Ramos (cell line): ENCODE measurements around the gene C1QTNF12.

ENCODE experiments used
- in situ Hi-C: fragments of 300-500 bp; cut with MboI; formaldehyde crosslinking; loops from one replicate; pipeline ENCODE4 v1.14.3; 2022; ENCODE audit warnings: low sequenced_read_pairs; ENCODE audit not compliant: unreplicated experiment

Gene C1QTNF12

GRCh38 chr1:1246577-1247340 lies at the start of gene C1QTNF12:
Gene C1QTNF12, minus strand, starts transcription at chr1:1246722. Its CDS starts 32 bp downstream, at chr1:1246690.
- in situ Hi-C loops, result no loop called here

- in situ Hi-C loops, result loop anchor here (10.0 kb wide), 1 partner anchor 261 kb away; no protein-coding TSS in a partner anchor
Observed at GRCh38 chr1:1295154-1295923, 48.8 kb upstream of the C1QTNF12 start.

DNA sequence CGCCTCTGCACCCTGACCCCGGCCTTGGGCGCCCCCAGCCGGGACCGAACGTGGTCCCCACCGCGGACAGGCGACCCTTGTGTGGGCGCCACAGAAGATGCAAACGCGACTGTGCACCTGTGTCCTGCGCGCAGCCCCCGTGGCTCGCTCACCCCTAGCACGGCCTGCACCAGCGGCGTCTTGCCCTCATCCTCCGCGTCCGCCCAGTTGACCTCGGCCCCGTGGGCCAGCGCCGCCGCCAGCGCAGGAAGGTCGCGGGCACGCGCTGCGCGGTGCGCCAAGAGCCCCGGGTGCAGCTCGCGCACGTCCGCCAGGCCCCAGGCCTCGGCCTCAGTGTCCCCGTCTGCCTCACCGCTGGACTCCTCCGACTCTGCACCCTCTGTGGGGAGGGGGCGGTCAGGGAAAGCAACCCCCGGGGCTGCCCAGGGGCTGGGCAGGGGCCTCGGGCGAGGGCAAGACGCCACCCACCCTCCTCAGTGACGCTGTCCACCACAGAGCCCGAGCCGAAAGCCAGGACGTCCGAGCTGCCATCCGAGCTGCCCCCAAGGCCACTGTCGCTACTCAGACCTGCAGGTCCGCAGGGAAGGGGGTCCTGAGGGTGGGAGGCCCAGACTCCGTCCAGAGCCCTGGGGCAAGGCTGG lies 47.8 kb upstream of the C1QTNF12 start:
- in situ Hi-C loops, result loop anchor here (10.0 kb wide), 1 partner anchor 260 kb away; no protein-coding TSS in a partner anchor

DNA sequence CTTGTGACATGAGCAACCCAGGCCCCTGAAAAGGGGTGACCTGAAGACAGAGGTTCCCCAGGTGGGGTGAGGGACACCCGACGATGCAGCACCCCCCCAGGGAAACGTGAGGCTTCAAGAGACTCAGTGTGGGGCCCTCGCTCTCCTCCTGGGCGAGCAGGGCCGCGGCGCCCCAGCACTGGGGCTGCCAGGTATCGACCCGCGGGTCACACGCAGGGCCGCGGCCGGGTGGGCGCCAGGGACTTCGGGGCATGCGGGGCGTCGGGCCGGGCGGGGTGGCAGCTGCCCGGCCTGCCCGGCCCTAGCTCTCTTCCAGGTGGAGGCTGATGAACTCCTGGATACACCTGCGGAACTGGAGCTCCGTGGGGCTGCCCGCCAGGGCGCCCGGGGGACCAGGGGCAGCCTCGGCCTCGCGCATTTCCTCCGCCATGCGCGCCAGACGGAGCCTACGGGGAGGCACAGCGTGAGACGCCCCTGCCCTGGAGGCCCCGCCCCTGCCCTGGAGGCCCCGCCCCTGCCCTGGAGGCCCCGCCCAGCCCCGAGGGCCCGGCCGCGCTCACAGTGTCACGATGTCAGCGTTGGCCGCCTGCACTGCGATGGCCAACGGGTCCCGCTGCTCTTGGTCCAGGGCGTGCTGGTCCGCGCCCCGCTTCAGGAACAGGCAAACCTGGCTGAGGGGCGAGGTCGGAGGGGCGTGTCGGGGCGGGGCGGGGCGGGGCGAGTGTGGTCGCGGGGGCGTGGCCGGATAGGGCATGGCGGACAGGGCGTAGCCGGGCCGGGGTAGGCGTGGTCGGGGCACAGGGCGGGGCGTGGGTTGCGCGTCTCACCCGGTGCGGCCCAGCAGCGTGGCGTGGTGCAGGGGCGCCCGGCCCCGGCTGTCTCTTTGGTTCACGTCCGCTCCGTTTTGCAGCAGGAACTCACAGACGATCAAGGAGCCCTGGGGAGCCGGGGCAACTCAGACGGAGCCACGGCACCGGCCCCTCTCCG lies 47.0 kb upstream of the C1QTNF12 start:
- in situ Hi-C loops, result loop anchor here (10.0 kb wide), 1 partner anchor 259 kb away; no protein-coding TSS in a partner anchor

GRCh38 chr1:1292851-1293250 lies 46.3 kb upstream of the C1QTNF12 start:
- in situ Hi-C loops, result loop anchor here (10.0 kb wide), 1 partner anchor 258 kb away; no protein-coding TSS in a partner anchor

- in situ Hi-C loops, result loop anchor here (10.0 kb wide), 1 partner anchor 258 kb away; no protein-coding TSS in a partner anchor
Observed at GRCh38 chr1:1292442-1292779, 45.9 kb upstream of the C1QTNF12 start.

DNA sequence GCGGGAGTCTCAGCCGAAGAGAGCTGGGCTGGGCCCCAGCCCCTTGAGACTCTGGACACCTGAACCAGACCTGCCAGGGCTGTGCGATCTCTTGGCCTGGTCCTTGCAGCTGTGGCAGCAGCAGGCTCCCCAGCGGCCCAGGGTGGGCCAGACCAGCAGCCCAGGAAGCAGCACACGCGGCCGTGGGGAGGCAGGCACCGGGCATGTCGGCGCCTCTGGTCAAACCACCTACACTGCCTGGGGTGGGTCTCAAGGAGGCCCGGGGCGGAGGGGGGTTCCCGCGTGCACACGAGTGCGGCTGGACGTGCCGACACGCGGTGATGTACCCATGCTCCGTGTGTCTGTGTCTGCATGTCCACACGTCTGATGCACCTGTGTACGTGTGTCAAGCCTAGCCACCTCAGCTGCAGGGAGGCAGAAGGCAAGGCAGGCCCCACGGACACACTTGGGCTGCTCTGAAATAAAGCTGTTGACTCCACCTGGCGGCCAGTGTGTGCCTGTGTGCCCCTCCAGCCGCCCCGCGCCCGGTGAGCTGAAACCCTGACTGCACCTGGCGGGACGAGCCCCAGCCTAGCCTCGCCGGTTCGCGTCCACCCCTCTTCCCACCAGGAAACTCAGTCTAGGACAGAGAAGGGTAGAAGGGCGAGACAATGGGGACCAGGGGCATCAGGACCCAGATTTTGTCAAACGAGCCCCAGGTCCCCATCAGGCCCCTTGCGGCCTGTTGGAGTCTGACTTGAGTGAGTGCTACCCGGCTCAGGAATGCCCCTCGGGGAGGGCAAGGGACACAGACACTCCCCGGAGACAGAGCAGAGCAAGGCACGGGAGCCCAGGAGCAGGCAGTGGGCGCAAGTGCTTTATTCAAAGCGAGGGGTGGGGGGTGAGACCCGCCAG lies 45.3 kb upstream of the C1QTNF12 start:
- in situ Hi-C loops, result loop anchor here (10.0 kb wide), 1 partner anchor 257 kb away; no protein-coding TSS in a partner anchor

- in situ Hi-C loops, result loop anchor here (10.0 kb wide), 1 partner anchor 256 kb away; no protein-coding TSS in a partner anchor
Observed at GRCh38 chr1:1291023-1291528, 44.6 kb upstream of the C1QTNF12 start.

DNA sequence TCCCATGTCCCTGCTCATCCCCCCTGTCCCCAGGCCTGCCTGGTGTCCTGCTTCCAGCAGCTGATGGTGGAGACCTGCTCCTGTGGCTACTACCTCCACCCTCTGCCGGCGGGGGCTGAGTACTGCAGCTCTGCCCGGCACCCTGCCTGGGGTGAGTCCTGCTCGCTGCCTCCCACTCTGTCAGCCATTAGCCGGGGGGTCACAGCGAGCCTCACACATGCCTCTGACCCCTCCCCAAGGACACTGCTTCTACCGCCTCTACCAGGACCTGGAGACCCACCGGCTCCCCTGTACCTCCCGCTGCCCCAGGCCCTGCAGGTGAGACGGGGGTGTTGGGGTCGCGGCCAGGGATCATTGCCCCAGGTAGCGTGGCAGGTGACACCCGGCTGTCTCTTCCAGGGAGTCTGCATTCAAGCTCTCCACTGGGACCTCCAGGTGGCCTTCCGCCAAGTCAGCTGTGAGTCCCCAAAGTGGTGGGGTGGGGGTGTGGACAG lies 43.8 kb upstream of the C1QTNF12 start:
- in situ Hi-C loops, result loop anchor here (10.0 kb wide), 1 partner anchor 255 kb away; no protein-coding TSS in a partner anchor

DNA sequence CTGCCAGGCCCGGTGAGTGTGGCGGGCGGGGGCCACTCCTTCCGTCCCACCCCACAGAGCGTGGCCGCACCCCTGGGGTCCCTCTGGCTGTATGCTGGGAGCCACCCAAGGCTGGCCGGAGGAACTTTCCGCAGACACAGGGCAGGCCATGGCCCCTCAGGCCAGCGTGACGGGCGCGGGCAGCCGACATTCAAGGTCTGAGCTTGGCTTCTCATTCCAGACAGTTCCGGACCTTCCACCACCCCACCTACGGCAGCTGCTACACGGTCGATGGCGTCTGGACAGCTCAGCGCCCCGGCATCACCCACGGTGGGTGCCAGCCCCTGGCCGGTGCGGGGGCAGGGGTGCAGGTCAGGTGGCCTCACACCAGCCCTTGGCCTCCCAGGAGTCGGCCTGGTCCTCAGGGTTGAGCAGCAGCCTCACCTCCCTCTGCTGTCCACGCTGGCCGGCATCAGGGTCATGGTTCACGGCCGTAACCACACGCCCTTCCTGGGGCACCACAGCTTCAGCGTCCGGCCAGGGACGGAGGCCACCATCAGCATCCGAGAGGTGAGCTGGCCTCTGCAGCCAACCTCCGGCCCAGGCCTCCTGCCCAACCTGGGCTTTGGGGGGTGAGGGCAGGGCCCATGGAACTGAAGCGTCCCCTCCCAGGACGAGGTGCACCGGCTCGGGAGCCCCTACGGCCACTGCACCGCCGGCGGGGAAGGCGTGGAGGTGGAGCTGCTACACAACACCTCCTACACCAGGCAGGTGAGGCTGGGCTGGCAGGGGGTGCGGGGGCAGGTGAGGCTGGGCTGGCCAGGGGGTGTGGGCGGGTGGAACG lies 41.0 kb upstream of the C1QTNF12 start:
- in situ Hi-C loops, result no loop called here

DNA sequence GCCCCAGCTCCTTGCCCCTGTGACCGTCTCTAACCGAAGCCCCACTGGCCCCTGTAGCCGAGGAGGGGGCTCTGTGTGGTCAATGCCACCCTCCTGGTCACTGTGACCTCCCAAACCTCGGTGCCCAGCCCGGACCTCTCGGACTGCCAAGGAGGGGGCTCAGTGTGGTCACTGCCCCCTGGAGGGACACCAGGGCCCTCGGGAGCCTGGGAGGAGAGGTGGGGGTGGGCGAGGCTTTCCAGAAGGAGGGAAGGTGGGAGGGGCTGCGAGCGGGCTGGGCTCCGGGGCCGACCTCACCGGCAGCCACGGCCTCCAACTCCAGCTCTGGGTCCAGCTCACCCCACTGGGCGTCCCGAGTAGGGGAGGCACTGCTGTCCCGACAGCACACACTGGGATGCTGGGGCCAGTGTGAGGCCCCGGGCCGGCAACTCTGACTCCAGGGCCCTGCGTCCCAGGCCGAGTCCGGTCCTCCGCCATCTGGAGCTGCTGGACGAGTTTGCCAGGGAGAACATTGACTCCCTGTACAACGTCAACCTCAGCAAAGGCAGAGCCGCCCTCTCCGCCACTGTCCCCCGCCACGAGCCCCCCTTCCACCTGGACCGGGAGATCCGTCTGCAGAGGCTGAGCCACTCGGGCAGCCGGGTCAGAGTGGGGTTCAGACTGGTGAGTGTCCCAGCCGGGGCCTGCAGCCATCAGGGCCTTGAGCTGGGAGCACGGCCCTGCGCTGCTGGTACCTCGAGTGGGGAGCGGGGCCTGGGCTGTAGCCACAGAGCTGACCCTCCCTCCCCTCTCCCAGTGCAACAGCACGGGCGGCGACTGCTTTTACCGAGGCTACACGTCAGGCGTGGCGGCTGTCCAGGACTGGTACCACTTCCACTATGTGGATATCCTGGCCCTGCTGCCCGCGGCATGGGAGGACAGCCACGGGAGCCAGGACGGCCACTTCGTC lies 40.1 kb upstream of the C1QTNF12 start:
- in situ Hi-C loops, result no loop called here

DNA sequence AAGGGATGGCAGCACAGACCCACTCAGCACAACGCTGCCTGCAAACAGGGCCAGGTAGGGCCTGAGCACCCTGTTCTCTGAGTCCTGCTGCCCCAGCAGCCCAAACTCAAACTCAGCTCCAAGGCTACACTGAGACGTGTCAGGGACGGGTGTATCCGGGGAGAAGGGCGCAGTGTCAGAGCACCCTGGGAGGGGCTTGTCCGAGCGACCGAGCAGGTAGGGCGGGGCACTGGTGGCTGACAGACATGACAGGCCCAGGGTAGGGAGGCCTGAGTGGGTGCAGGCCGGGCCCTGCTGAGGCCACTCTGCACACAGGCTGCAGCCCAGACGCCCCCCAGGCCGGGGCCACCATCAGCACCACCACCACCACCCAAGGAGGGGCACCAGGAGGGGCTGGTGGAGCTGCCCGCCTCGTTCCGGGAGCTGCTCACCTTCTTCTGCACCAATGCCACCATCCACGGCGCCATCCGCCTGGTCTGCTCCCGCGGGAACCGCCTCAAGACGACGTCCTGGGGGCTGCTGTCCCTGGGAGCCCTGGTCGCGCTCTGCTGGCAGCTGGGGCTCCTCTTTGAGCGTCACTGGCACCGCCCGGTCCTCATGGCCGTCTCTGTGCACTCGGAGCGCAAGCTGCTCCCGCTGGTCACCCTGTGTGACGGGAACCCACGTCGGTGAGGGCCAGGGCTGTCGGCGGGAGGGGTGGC lies 39.2 kb upstream of the C1QTNF12 start:
- in situ Hi-C loops, result no loop called here

DNA sequence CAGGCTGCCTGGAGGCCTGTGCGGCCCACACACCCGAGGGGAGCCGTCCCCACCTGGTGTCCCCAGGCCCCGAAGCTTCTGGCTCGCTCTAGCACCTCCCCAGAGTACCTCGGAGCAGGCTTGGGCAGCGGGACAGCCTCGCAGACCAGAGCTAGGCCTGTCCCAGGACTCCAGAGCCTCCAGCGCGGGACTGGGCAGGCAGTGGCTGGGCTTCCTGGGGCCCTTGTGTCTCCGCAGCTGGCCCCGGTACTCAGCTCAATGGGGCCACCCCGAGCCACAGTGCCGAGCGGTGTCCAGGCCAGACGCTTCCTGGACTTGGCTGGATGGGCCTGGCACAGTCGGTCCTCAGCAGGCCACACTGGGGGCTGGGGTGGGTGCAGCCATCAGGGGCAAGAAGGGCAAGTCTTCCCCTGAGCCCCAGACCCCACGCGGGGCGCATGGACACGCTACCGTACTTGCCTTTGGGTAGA lies 38.6 kb upstream of the C1QTNF12 start:
- in situ Hi-C loops, result no loop called here

GRCh38 chr1:1284221-1285101 lies 37.9 kb upstream of the C1QTNF12 start:
- in situ Hi-C loops, result no loop called here
